GM20431 (cell line): Measurements from ENCODE around the gene IFNGR2.
"Not testable (repeated sequence)": the region's sequence is repeated elsewhere in the genome, so short reads cannot be mapped to it uniquely, and the experiment has no call there.

Experiments
- in situ Hi-C: fragments of 300-500 bp; cut with MseI, MboI; formaldehyde crosslinking; loops from one replicate; pipeline ENCODE4 v1.15.0; 2020; ENCODE audit warnings: low sequenced_read_pairs; ENCODE audit not compliant: unreplicated experiment

IFNGR2 gene

DNA sequence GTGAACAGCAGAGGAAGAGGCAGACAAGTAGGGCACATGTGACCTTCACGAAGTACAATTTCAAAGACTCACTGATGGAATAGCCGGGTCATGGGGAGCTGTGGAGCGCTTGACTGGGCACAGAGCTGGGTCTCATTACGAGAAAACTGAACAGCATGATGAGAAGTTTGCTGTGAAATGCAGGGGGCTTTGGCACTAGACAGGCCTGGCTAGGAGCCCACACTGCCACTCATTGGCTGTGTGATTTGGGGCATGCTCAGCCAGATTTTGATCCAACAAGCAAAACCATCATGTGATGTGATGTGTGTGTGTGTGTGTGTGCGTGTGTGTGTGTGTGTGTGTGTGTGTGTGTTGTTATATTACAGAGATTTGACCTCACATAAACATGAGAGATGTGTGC is 4.9 kb upstream of the IFNGR2 start:
- in situ Hi-C loops: no loop called here

DNA sequence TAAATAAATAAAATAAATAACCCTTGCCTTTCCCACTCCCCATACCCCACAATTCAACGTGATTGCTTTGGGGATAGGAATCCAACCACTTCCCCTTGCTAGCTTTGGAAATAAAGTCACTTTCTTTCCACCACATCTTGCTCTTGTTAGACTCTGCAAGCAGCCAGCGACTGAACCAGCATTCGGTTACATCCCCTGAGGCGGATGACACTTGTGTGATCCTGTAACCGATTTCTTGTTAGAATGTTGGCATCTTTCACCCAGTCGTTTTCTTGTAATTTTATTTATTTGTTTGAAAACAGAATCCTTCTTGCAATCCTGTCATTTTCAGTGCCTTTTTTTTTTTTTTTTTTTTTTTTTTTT is 1.6 kb upstream of the IFNGR2 start:
- in situ Hi-C loops: no loop called here

DNA sequence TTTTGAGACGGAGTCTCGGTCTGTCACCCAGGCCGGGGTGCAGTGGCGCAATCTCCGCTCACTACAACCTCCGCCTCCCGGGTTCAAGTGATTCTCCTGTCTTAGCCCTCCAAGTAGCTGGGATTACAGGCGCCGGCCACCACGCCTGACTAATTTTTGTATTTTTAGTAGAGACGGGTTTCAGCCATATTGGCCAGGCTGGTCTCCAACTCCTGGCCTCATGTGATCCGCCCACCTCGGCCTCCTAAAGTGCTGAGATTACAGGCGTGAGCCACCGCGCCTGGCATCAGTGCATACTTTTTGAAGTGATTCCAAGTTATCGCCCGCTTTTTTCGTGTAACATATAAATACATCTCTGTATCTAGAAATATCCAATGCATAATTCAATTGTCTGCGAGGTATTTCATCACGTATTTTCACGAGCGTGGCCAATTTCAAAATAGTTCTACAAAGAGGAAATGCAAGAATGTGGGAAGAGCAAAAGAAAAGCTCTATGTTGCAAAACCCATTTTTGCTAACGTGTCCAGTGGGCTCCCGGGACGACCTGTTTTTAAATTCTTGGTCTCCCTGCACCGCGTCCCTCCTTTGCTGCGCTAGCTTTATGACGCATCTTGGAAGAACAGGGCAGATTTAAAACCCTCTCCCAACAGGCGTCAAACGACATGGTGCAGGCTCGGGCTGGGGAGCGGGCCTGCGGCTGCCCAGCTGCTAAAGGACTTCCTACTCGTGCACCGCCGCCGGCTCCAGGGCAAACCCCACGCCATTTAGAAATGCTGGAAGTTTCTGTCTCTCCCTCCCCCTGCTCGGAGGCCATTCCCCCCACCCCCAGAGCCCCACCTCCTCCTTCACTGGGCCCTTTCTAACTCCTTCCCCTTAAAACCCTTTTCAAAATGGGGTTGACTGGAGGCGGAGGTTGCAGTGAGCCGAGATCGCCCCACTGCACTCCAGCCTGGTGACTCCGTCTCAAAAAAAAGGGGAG is 923 bp upstream of the IFNGR2 start:
- in situ Hi-C loops: no loop called here

DNA sequence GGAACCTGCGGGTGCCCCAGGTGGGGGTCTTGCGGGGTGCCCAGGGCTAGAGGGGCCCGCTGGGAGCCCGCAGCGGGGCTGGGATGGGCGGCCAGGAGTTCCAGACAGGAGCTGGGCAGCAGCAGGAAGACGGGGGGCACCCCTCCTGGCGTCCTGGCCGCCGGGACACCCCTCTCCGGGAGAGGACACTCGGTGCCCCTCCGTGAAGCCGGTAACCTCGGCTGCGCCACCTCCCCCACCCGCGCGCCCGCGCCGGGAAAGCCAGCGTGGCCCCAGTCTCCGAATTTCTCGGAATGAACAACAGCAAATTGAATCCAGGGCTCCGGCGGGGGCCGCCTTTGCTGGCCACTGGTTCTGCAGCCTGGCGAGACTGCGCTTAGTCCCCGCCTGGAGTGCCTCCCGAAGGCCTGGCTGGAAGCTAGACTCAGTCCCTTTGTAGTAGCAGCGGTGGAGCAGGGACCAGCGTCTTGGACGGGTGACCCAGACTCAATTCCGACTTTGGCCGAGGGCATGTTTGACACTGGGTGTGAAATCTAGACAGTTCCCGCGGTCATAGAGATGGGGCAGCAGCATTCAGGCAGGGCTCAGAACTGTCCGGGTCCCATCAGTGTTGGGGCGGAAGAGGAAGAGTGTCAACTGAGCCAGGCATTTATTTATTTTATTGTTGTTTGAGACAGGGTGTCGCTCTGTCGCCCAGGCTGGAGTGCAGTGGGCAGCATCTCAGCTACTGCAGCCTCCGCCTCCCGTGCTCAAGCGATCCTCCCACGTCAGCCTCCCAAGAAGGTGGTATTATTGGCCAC is 773 bp downstream of the IFNGR2 start:
- in situ Hi-C loops: no loop called here

DNA sequence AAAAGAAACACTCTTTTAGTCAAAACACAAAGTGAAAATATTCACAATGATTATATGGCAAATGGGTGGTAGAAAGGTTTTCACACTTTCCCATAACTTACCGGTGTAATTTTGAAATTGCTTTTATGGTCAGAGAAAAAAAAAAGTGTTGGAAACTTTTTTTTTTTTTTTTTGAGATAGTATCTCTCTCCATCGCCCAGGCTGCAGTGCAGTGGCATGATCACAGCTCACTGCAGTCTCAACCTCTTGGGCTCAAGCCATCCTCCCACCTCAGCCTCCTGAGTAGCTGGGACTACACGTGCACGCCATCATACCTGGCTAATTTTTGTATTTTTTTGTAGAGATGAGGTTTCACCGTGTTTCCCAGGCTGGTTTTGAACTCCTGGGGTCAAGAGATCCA is 3.3 kb downstream of the IFNGR2 start:
- in situ Hi-C loops: no loop called here

DNA sequence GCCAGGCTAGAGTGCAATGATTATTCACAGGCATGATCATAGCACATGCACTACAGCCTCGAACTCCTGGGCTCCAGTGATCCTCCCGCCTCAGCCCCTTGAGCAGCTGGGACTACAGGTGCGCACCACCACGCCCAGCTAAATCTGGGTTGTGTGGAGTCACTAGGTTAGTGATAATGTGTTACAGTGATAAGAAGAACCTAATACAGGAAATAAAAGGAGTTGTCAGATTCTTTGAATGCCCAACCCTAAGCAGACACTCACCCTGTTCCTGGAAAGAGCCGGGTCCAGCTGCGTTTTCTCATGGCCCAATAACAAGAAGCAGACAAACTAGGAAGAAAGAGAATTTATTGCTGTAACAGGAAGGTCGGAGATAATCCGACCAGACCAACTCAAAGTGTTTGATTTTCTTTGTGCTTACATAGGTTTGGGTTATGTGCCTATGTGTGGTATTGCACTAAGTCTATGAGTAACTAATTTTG is 8.8 kb downstream of the IFNGR2 start:
- in situ Hi-C loops: no loop called here

DNA sequence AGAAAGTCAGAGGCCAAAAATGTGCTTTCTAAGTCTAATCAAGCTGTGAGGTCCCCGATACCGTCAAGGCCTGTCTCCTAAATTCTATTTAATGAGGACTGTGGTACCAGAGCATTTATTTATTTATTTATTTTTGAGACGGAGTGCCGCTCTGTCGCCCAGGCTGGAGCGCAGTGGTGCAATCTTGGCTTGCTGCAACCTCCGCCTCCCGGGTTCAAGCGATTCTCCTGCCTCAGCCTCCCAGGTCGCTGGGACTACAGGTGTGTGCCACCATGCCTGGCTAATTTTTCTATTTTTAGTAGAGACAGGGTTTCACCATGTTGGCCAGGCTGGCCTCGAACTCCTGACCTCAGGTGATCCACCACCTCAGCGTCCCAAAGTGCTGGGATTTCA is 9.2 kb downstream of the IFNGR2 start:
- in situ Hi-C loops: not testable (repeated sequence)

DNA sequence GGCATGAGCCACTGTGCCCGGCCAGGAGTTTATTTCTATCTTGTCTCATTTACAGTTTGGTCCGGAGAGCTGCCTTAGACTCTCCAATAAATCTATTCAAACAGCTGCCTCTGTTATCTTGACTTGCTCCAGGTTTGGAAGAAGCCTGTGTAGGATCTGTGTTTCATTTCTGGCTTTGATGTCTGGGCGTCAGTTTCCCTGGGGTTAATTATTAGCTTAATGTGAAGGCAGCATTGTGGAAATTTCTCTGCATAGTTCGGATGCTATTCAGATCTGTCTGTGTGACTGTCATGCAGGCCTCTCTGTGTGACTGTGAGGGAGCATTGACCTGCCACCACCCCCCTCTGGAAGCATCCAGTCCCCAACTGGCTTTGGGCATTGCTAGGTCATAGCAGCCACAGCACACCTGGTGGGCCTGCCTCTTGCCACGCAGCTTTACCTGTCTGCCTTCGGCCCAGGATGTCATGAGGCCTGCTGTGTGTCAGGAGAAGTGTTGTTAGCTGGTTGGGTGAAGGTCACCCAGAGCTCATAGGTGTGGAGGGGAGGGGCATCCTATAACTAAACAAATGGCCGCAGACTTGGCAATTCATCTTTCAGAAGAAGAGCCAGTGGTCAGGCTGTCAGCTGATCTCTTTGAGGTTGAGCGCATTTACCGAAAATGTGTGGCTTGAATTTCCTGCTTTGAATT is 9.8 kb downstream of the IFNGR2 start:
- in situ Hi-C loops: no loop called here

DNA sequence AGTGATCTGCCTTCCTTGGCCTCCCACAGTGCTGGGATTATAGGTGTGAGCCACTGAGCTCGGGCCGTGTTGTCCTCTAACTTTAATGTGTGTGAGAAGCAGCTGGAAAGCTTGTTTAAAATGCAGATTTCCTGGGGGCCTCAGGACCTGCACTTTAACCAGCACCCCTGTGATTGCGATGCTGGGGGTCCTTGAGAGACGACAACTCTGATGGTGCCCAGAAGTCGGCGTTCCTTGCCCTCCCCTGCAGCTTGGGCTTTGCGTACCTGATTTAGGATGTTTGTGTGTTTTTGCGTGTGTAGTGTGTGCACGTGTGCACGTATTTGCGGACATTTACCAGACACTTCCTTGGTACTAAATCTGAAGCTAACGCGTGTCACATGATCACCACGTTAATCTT is 10.9 kb downstream of the IFNGR2 start:
- in situ Hi-C loops: no loop called here

DNA sequence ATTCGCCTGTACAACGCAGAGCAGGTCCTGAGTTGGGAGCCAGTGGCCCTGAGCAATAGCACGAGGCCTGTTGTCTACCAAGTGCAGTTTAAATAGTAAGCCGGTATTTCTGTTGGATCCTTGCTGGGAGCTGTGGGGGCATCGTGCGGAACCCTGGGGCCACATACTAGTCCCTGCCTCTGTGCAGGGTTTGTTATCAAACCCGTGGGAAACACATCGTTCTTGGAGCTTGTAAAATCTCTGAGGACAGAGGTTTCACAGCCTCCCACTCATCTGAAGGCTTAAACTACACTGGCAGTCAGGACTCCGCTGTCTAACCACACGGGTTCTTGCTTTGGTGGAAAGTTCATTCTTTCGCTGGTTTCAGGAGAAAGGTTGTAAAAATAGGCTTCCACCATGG is 11.7 kb downstream of the IFNGR2 start:
- in situ Hi-C loops: no loop called here

DNA sequence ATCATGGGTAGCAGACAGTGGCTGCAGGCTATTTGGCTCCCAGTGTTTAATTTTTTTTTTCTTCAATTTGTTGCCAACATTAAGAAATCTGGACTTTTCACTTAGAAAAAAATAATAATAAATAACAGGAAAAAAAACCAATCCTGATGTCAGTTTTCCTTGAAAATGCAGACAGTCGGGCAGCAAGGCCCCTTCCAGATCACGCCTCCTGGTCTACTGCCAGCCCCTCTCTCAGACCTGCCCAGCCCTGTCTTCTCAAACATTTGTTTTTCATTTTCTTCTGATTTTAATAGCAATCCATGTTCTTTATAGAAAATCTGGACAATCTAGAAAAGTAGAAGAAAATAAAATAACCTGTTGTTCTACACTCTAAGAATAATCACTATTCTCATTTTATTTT is 15.5 kb downstream of the IFNGR2 start:
- in situ Hi-C loops: no loop called here

DNA sequence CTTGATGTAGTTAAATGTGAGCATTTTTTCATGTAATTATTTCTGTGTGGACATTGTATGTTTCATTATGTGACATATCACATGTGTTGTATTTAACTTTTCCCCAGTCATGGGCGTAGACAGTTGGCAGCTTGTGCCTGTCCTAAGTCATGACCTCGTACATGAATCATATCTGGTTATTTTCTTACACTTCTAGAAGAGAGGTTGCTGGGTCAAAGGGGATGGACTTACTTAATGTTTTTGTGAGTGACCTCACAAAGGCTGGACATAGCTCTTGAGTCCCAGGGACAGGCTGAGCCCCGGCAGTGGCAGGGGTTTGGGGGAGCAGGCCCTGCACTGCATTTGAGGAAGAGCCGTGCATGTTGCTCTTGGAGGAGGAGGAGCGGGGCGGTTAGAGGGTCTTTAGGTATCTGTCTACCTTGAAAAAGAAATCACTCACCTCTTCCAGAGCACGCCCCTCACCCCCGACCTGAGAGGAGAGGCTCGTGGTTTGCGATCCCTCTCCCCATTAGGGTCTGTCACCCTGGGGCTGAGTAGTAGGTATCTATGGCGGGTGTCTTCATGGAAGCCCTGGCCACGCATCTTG is 16.4 kb downstream of the IFNGR2 start:
- in situ Hi-C loops: no loop called here

DNA sequence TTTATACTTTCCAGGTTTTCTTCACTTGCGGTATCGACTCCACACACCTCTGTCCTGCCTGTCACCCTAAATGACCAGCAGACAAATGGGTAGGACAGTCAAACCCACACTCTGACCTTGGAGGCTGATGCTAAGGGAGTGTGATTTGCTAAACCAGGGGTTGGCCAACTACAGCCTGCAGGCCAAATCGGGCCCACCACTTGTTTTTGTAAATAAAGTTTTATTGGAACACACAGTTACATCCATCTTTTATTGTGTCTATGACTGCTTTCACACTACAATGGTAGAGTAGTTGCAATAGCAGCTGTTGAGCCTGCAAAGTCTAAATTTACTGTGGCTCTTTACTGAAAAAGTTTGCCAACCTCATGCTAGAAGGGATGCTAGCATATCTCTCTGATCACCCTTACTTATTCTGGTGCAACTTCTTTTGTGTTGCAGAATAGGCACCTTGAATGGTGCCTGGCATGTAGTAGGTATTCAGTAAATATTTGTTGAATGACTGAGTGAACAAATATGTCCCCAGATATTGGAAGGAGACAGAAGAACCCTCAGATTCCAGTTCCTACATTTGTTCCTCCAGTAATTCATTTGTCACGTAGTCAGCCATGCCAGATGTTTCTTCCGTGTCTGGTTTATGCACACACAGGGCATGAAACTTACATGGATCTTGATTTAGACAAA is 18.6 kb downstream of the IFNGR2 start:
- in situ Hi-C loops: no loop called here

DNA sequence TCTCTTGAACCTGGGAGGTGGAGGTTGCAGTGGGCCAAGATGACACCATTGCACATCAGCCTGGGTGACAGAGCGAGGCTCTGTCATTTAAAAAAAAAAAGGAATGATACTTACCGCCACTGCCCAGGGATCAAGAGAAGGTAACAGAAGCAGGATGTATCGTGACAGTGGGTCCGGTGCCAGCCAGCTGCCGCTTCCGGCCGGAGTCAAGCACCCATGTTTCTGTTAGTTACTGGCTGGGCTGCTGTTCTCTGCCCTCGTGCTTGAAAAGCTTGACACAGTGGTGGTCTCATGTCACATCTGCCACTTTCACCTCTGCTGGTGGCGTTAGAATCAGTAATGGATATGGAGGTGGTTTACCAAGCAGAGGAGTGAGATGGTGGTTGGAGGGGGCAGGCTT is 21.0 kb downstream of the IFNGR2 start:
- in situ Hi-C loops: no loop called here

DNA sequence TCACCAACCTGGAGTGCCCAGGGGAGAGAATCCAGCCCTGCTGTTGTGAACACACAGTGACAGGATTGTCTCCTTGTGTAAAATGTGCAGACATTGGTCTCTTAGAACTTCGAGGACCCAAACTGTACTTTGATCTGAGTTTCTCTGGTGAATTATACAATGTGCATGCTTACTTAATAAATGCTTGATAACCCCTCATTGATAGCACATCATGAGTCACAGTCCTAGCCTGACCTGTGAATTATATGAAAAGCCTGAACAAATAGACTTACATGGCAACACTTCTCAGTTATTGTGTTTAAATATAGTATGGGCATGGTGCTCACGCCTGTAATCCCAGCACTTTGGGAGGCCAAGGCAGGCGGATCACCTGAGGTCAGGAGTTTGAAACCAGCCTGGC is 22.6 kb downstream of the IFNGR2 start:
- in situ Hi-C loops: no loop called here

DNA sequence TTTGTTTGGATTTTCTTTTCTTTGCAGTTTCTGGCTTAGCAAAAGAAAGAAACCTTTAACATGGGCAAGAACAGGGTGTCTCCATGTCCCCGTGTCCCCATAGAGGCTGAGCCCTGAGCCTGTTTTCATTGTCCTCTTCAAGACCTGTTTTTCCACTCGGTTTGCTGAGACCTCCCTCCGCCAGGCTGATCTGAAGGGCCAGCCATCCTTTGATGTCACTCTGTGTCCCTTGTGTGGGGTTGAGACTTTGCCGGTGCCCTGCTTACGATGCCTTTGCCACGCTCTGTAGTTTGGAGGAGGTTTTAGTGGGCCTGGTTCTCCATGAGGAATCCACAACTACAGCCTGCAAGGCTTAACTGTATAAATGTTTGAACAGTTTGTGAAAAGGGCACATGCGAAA is 23.8 kb downstream of the IFNGR2 start:
- in situ Hi-C loops: no loop called here

DNA sequence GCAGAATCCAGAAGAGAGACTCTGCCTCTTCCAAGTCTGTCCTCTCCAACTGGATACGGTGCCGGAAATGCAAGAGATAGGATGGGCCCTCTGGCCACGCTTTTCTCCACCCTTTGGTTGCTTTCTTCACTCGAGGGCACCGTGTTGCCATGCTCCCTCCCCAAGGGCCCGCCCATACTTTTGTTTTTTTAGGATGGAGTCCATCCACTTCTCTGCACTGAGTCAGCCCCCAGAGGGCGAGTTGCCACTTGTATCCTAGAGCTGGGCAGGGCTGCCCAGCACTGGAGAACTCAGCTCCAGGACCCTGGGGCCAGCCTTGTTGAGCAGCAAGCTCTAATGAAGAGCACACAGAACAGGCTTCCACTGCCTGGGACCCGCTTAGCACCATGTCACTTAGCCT is 25.5 kb downstream of the IFNGR2 start:
- in situ Hi-C loops: no loop called here

DNA sequence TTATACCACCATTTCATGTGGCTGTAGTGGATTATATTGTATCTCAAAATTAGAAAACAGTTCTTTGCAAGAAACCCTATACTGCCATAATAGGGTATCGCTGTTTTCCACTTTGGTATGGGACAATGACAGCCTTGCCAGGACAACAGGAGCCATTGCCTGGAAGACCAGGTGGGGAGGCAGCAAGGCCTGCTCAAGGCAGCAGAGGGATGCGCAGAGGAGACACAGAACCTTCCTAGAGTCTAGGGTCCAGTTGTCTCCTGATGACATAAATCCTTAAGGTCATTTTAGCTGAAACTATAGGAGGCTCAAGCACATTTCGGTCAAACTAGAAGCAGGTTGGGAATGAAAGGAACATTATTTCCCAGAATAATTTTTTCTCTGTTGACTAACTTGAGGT is 27.6 kb downstream of the IFNGR2 start:
- in situ Hi-C loops: no loop called here

DNA sequence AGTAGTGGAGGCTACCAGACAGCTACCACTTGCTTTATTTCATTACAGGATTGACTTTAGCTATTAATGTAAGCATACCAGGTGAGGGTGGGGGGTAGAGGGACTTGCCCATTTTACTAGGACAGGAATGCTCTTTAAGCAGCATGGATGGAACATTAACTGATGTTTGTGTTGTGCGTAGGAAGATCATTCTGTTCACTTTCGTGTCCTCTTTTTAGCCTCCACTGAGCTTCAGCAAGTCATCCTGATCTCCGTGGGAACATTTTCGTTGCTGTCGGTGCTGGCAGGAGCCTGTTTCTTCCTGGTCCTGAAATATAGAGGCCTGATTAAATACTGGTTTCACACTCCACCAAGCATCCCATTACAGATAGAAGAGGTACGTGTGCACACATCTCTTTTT is 29.3 kb downstream of the IFNGR2 start:
- in situ Hi-C loops: no loop called here

DNA sequence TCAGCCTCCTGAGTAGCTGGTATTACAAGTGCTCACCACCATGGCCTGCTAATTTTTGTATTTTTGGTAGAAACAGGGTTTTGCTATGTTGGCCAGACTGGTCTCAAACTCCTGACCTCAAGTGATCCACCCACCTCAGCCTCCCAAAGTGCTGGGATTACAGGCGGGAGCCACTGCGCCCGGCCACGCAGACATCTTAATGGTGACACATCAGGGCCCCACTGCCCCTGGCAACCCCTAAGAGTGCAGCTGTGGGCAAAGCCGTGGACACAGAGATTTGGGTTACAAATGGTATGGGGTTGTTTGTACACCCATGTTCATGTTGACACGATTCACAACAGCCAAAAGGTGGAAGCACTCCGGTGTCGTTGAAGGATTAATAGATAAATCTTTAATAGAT is 29.8 kb downstream of the IFNGR2 start:
- in situ Hi-C loops: no loop called here
